ENCODE results near the gene PAOX.
"Not testable (repeated sequence)": the region's sequence is repeated elsewhere in the genome, so short reads cannot be mapped to it uniquely, and the experiment has no call there.

Gene PAOX

GRCh38 chr10:133414401-133414800 lies 35.3 kb downstream of the PAOX start:
- peaks cover 20% of the 10 kb centered on the region for H3K79me2 ChIP-seq (ENCODE audit: control insufficient read depth, insufficient read depth, low read length, unreplicated experiment)
- not testable (repeated sequence) for H3K4me3 ChIP-seq (ENCODE audit: low read depth, low read length); H3K27me3 ChIP-seq (ENCODE audit: insufficient read depth, low read length); H2AFZ ChIP-seq (ENCODE audit: low read length, unreplicated experiment); H3K4me1 ChIP-seq (ENCODE audit: control insufficient read depth, insufficient read depth, low read length, unreplicated experiment); H3K27ac ChIP-seq (ENCODE audit: low read depth, low read length)
- H3K36me3 ChIP-seq (ENCODE audit: insufficient read depth, low read length): peaks cover 49% of the 10 kb centered on the region

GRCh38 chr10:133415752-133416151 lies 36.7 kb downstream of the PAOX start:
- Histone ChIP-seq H3K4me3 (ENCODE audit: low read depth, low read length) (no peak overlapping the region), H3K79me2 (ENCODE audit: control insufficient read depth, insufficient read depth, low read length, unreplicated experiment) (peaks cover 14% of the 10 kb centered on the region), H2AFZ (ENCODE audit: low read length, unreplicated experiment) (no peak overlapping the region), H3K36me3 (ENCODE audit: insufficient read depth, low read length) (peaks cover 37% of the 10 kb centered on the region), H3K27me3 (ENCODE audit: insufficient read depth, low read length) (no peaks in the 10 kb centered on the region), H3K27ac (ENCODE audit: low read depth, low read length) (no peak overlapping the region), H3K4me1 (ENCODE audit: control insufficient read depth, insufficient read depth, low read length, unreplicated experiment) (no peaks in the 10 kb centered on the region)

- H3K4me3 ChIP-seq (ENCODE audit: low read depth, low read length): no peak overlapping the region
- peaks cover 10% of the 10 kb centered on the region for H3K36me3 ChIP-seq (ENCODE audit: insufficient read depth, low read length)
- peaks cover 6% of the 10 kb centered on the region; the same call in 1 of the 2 replicates for H3K27me3 ChIP-seq (ENCODE audit: insufficient read depth, low read length)
- H3K79me2 ChIP-seq (ENCODE audit: control insufficient read depth, insufficient read depth, low read length, unreplicated experiment): peaks cover 7% of the 10 kb centered on the region
- no peak overlapping the region for H2AFZ ChIP-seq (ENCODE audit: low read length, unreplicated experiment)
- H3K4me1 ChIP-seq (ENCODE audit: control insufficient read depth, insufficient read depth, low read length, unreplicated experiment): no peaks in the 10 kb centered on the region
- H3K27ac ChIP-seq (ENCODE audit: low read depth, low read length): no peak overlapping the region
These were observed 39.4 kb downstream of the PAOX start for GRCh38 chr10:133418289-133418993.

GRCh38 chr10:133419211-133419950 lies 40.3 kb downstream of the PAOX start:
- Histone ChIP-seq H3K27me3 (ENCODE audit: insufficient read depth, low read length) (peaks cover 6% of the 10 kb centered on the region; the same call in 1 of the 2 replicates), H2AFZ (ENCODE audit: low read length, unreplicated experiment) (no peak overlapping the region), H3K36me3 (ENCODE audit: insufficient read depth, low read length) (peaks cover 8% of the 10 kb centered on the region), H3K4me3 (ENCODE audit: low read depth, low read length) (no peak overlapping the region), H3K79me2 (ENCODE audit: control insufficient read depth, insufficient read depth, low read length, unreplicated experiment) (peaks cover 7% of the 10 kb centered on the region), H3K4me1 (ENCODE audit: control insufficient read depth, insufficient read depth, low read length, unreplicated experiment) (no peaks in the 10 kb centered on the region), H3K27ac (ENCODE audit: low read depth, low read length) (no peak overlapping the region)

GRCh38 chr10:133420028-133420427 lies 41.0 kb downstream of the PAOX start:
- Histone ChIP-seq H2AFZ (ENCODE audit: low read length, unreplicated experiment) (no peak overlapping the region), H3K4me3 (ENCODE audit: low read depth, low read length) (no peak overlapping the region), H3K27ac (ENCODE audit: low read depth, low read length) (no peak overlapping the region), H3K36me3 (ENCODE audit: insufficient read depth, low read length) (peaks cover 7% of the 10 kb centered on the region), H3K4me1 (ENCODE audit: control insufficient read depth, insufficient read depth, low read length, unreplicated experiment) (no peaks in the 10 kb centered on the region), H3K79me2 (ENCODE audit: control insufficient read depth, insufficient read depth, low read length, unreplicated experiment) (peaks cover 7% of the 10 kb centered on the region), H3K27me3 (ENCODE audit: insufficient read depth, low read length) (peaks cover 6% of the 10 kb centered on the region; the same call in 1 of the 2 replicates)

GRCh38 chr10:133420579-133420978 lies 41.5 kb downstream of the PAOX start:
- Histone ChIP-seq H3K36me3 (ENCODE audit: insufficient read depth, low read length) (0 out of 2 replicates have a peak, but pooled peaks cover 2% of the 10 kb centered on the region), H3K27ac (ENCODE audit: low read depth, low read length) (no peak overlapping the region), H2AFZ (ENCODE audit: low read length, unreplicated experiment) (no peak overlapping the region), H3K4me1 (ENCODE audit: control insufficient read depth, insufficient read depth, low read length, unreplicated experiment) (no peaks in the 10 kb centered on the region), H3K79me2 (ENCODE audit: control insufficient read depth, insufficient read depth, low read length, unreplicated experiment) (peaks cover 3% of the 10 kb centered on the region), H3K27me3 (ENCODE audit: insufficient read depth, low read length) (peaks cover 6% of the 10 kb centered on the region; the same call in 1 of the 2 replicates), H3K4me3 (ENCODE audit: low read depth, low read length) (no peak overlapping the region)

- no peaks in the 10 kb centered on the region for H3K4me1 ChIP-seq (ENCODE audit: control insufficient read depth, insufficient read depth, low read length, unreplicated experiment)
These were observed 42.5 kb downstream of the PAOX start for GRCh38 chr10:133421336-133422222.

GRCh38 chr10:133422223-133422806 lies 43.3 kb downstream of the PAOX start:
- no peaks in the 10 kb centered on the region for H3K4me1 ChIP-seq (ENCODE audit: control insufficient read depth, insufficient read depth, low read length, unreplicated experiment)
- peaks cover 6% of the 10 kb centered on the region; the same call in 1 of the 2 replicates for H3K27me3 ChIP-seq (ENCODE audit: insufficient read depth, low read length)
- H3K79me2 ChIP-seq (ENCODE audit: control insufficient read depth, insufficient read depth, low read length, unreplicated experiment): no peaks in the 10 kb centered on the region
- no peak overlapping the region for H3K4me3 ChIP-seq (ENCODE audit: low read depth, low read length)
- no peak overlapping the region for H3K27ac ChIP-seq (ENCODE audit: low read depth, low read length)
- H2AFZ ChIP-seq (ENCODE audit: low read length, unreplicated experiment): no peak overlapping the region
- H3K36me3 ChIP-seq (ENCODE audit: insufficient read depth, low read length): no peaks in the 10 kb centered on the region

More at GRCh38 chr10:133421336-133422222, 42.5 kb downstream of the PAOX start:
- H3K27ac ChIP-seq (ENCODE audit: low read depth, low read length): no peak overlapping the region
- peaks cover 6% of the 10 kb centered on the region; the same call in 1 of the 2 replicates for H3K27me3 ChIP-seq (ENCODE audit: insufficient read depth, low read length)
- no peaks in the 10 kb centered on the region for H3K36me3 ChIP-seq (ENCODE audit: insufficient read depth, low read length)
- H2AFZ ChIP-seq (ENCODE audit: low read length, unreplicated experiment): no peak overlapping the region
- H3K79me2 ChIP-seq (ENCODE audit: control insufficient read depth, insufficient read depth, low read length, unreplicated experiment): no peaks in the 10 kb centered on the region
- H3K4me3 ChIP-seq (ENCODE audit: low read depth, low read length): no peak overlapping the region

GRCh38 chr10:133422807-133423771 lies 44.0 kb downstream of the PAOX start:
- H3K36me3 ChIP-seq (ENCODE audit: insufficient read depth, low read length): no peaks in the 10 kb centered on the region
- H3K4me1 ChIP-seq (ENCODE audit: control insufficient read depth, insufficient read depth, low read length, unreplicated experiment): no peaks in the 10 kb centered on the region
- H2AFZ ChIP-seq (ENCODE audit: low read length, unreplicated experiment): no peak overlapping the region
- H3K79me2 ChIP-seq (ENCODE audit: control insufficient read depth, insufficient read depth, low read length, unreplicated experiment): no peaks in the 10 kb centered on the region
- no peak overlapping the region for H3K27ac ChIP-seq (ENCODE audit: low read depth, low read length)
- no peak overlapping the region for H3K4me3 ChIP-seq (ENCODE audit: low read depth, low read length)
- H3K27me3 ChIP-seq (ENCODE audit: insufficient read depth, low read length): peaks cover 6% of the 10 kb centered on the region; the same call in 1 of the 2 replicates

All from ACC112 (cell line).